WERI-Rb-1 (cell line): ENCODE data around the gene F2RL1.

ENCODE experiments used
- DNase-seq: peaks from one replicate; pipeline ENCODE4 v3.0.0-alpha.2; 2020
- H3K27ac ChIP-seq: fragments of 250-450 bp; sonication (Bioruptor Pico); 2 replicates; pipeline ENCODE4 v1.5.1; 2020; ENCODE audit warnings: mild to moderate bottlenecking, moderate library complexity
- H3K27me3 ChIP-seq: fragments of 250-450 bp; sonication (Bioruptor Pico); 2 replicates; pipeline ENCODE4 v1.5.1; 2021; ENCODE audit warnings: mild to moderate bottlenecking, low read depth, moderate library complexity; ENCODE audit not compliant: insufficient read depth, severe bottlenecking
- H3K36me3 ChIP-seq: fragments of 250-450 bp; sonication (Bioruptor Pico); 2 replicates; pipeline ENCODE4 v1.5.1; 2020; ENCODE audit warnings: mild to moderate bottlenecking, moderate library complexity
- H3K4me3 ChIP-seq: 2 replicates; pipeline ENCODE4 v1.5.1; 2011; ENCODE audit warnings: low read depth, mild to moderate bottlenecking, control low read depth, low read length
- H3K9me3 ChIP-seq: fragments of 250-450 bp; sonication (Bioruptor Pico); 2 replicates; pipeline ENCODE4 v1.5.1; 2021; ENCODE audit warnings: mild to moderate bottlenecking, moderate library complexity; ENCODE audit not compliant: severe bottlenecking
- CTCF ChIP-seq: IDR thresholded peaks from 2 replicates; pipeline ENCODE4 v1.5.1; 2011; ENCODE audit warnings: low read depth, mild to moderate bottlenecking, control low read depth, inconsistent platforms, low read length

F2RL1 gene

GRCh38 chr5:76801159-76801802, 17.5 kb upstream of the F2RL1 start:
- DNase-seq: no peak

GRCh38 chr5:76801803-76802195, 17.0 kb upstream of the F2RL1 start:
- H3K36me3 ChIP-seq: no peaks in the 10 kb centered on the region
- no peaks in the 10 kb centered on the region for H3K9me3 ChIP-seq
- TF ChIP-seq CTCF: no peak
- no peak overlapping the region for H3K27ac ChIP-seq
- no peak for DNase-seq
- H3K27me3 ChIP-seq: no peaks in the 10 kb centered on the region
- H3K4me3 ChIP-seq: no peak overlapping the region

More at GRCh38 chr5:76801159-76801802, 17.5 kb upstream of the F2RL1 start:
- H3K27me3 ChIP-seq: no peaks in the 10 kb centered on the region
- H3K4me3 ChIP-seq: no peak overlapping the region
- H3K36me3 ChIP-seq: no peaks in the 10 kb centered on the region
- TF ChIP-seq CTCF: no peak
- no peaks in the 10 kb centered on the region for H3K9me3 ChIP-seq
- H3K27ac ChIP-seq: no peak overlapping the region

- no peaks in the 10 kb centered on the region for H3K27me3 ChIP-seq
- no peak overlapping the region for H3K4me3 ChIP-seq
- H3K36me3 ChIP-seq: no peaks in the 10 kb centered on the region
- no peak overlapping the region for H3K27ac ChIP-seq
- no peak for DNase-seq
- TF ChIP-seq CTCF: no peak
- no peaks in the 10 kb centered on the region for H3K9me3 ChIP-seq
These were observed 14.6 kb upstream of the F2RL1 start for GRCh38 chr5:76804266-76804665.

GRCh38 chr5:76805821-76806505, 12.9 kb upstream of the F2RL1 start:
- DNase-seq: no peak
- Histone ChIP-seq H3K9me3 (peaks cover 2% of the 10 kb centered on the region), H3K36me3 (no peaks in the 10 kb centered on the region), H3K4me3 (no peak overlapping the region), H3K27ac (no peak overlapping the region), H3K27me3 (no peaks in the 10 kb centered on the region)
- no peak for TF ChIP-seq CTCF

- DNase-seq: no peak
- Histone ChIP-seq H3K36me3 (no peaks in the 10 kb centered on the region), H3K27ac (no peak overlapping the region), H3K27me3 (no peaks in the 10 kb centered on the region), H3K9me3 (peaks cover 5% of the 10 kb centered on the region), H3K4me3 (no peak overlapping the region)
- TF ChIP-seq CTCF: no peak
These were observed 11.5 kb upstream of the F2RL1 start for GRCh38 chr5:76807296-76807695.
